ENCODE data around the gene ATP9B.

ATP9B gene

GRCh38 chr18:79384834-79385233, 315.6 kb downstream of the ATP9B start:
- Histone ChIP-seq H3K4me3 (ENCODE audit: insufficient read depth, low read depth, low read length, poor library complexity, severe bottlenecking) (no peak overlapping the region), H3K36me3 (ENCODE audit: control insufficient read depth, insufficient read depth, low read length) (no peaks in the 10 kb centered on the region), H3K27me3 (replicated peaks; ENCODE audit: control insufficient read depth, insufficient read depth, low read length, poor library complexity, severe bottlenecking) (no peaks in the 10 kb centered on the region), H3K9me3 (ENCODE audit: control insufficient read depth, low read length) (no peaks in the 10 kb centered on the region), H3K27ac (ENCODE audit: insufficient read depth, low read length, poor library complexity, severe bottlenecking) (no peak overlapping the region), H3K4me1 (ENCODE audit: control insufficient read depth, insufficient read depth, low read length, poor library complexity, severe bottlenecking) (no peaks in the 10 kb centered on the region)
- no peak for DNase-seq

- Histone ChIP-seq H3K9me3 (ENCODE audit: control insufficient read depth, low read length) (no peaks in the 10 kb centered on the region), H3K27ac (ENCODE audit: insufficient read depth, low read length, poor library complexity, severe bottlenecking) (no peak overlapping the region), H3K36me3 (ENCODE audit: control insufficient read depth, insufficient read depth, low read length) (no peaks in the 10 kb centered on the region), H3K27me3 (replicated peaks; ENCODE audit: control insufficient read depth, insufficient read depth, low read length, poor library complexity, severe bottlenecking) (no peaks in the 10 kb centered on the region), H3K4me1 (ENCODE audit: control insufficient read depth, insufficient read depth, low read length, poor library complexity, severe bottlenecking) (no peaks in the 10 kb centered on the region), H3K4me3 (ENCODE audit: insufficient read depth, low read depth, low read length, poor library complexity, severe bottlenecking) (no peak overlapping the region)
- no peak for DNase-seq
Measured at GRCh38 chr18:79385326-79385707, 316.1 kb downstream of the ATP9B start.

DNA sequence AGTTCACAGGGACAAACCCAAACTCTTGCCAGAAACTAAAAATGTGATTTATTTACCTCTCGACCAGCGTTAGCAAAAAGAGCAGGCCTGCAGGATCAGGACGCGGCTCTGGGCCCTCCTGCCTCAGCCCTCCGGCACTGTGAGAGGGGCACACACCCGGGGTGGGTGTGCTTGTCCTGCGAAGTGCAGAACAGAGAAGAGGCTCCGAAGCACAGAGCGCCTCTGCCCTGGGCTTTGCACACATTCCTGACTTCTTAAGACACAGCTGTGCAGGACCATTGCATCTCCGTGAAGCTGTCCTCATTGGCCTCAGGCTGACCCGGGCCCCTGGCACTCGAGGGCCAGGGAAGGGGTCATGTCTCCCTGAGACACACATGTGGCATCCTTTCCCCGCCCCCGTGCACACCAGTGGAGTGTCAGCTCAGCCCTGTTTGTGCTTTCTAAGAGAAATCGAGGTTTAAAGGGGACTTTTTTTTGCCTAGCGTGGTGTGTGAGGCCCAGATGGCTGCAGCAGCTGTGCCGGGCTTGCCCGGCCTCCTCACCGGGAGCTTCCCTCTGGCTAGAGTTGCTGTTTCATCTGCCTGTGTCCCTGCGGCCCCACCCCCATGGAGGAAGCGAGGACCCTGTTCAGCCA, 316.6 kb downstream of the ATP9B start:
- no peak for DNase-seq
- Histone ChIP-seq H3K36me3 (ENCODE audit: control insufficient read depth, insufficient read depth, low read length) (no peaks in the 10 kb centered on the region), H3K9me3 (ENCODE audit: control insufficient read depth, low read length) (no peaks in the 10 kb centered on the region), H3K27ac (ENCODE audit: insufficient read depth, low read length, poor library complexity, severe bottlenecking) (no peak overlapping the region), H3K27me3 (replicated peaks; ENCODE audit: control insufficient read depth, insufficient read depth, low read length, poor library complexity, severe bottlenecking) (no peaks in the 10 kb centered on the region), H3K4me1 (ENCODE audit: control insufficient read depth, insufficient read depth, low read length, poor library complexity, severe bottlenecking) (no peaks in the 10 kb centered on the region), H3K4me3 (ENCODE audit: insufficient read depth, low read depth, low read length, poor library complexity, severe bottlenecking) (no peak overlapping the region)

GRCh38 chr18:79386547-79386946, 317.4 kb downstream of the ATP9B start:
- H3K27me3 ChIP-seq (replicated peaks; ENCODE audit: control insufficient read depth, insufficient read depth, low read length, poor library complexity, severe bottlenecking), result no peaks in the 10 kb centered on the region
- no peak for DNase-seq

DNA sequence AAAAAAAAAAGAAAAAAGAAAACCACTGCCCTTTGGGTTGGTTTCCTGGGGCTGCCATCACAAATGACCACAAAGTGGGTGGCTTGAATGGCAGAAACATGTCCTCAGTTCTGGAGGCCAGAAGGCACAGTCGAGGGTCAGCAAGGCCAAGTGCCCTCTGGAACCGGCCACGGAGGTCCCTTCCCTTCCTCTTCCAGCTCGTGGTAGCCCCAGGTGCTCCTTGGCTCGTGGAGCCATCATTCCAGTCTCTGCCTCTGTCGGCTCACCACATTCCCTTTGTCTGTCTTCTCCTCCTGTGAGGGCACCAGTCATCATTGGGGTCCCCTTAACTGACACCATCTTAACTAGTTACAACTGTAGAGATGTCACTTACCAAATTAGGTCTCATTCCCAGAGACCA, 318.0 kb downstream of the ATP9B start:
- no peak for DNase-seq
- Histone ChIP-seq H3K27ac (ENCODE audit: insufficient read depth, low read length, poor library complexity, severe bottlenecking) (no peak overlapping the region), H3K36me3 (ENCODE audit: control insufficient read depth, insufficient read depth, low read length) (no peaks in the 10 kb centered on the region), H3K27me3 (replicated peaks; ENCODE audit: control insufficient read depth, insufficient read depth, low read length, poor library complexity, severe bottlenecking) (no peaks in the 10 kb centered on the region), H3K4me3 (ENCODE audit: insufficient read depth, low read depth, low read length, poor library complexity, severe bottlenecking) (no peak overlapping the region), H3K9me3 (ENCODE audit: control insufficient read depth, low read length) (no peaks in the 10 kb centered on the region), H3K4me1 (ENCODE audit: control insufficient read depth, insufficient read depth, low read length, poor library complexity, severe bottlenecking) (no peaks in the 10 kb centered on the region)

More at GRCh38 chr18:79386547-79386946, 317.4 kb downstream of the ATP9B start:
- Histone ChIP-seq H3K4me1 (ENCODE audit: control insufficient read depth, insufficient read depth, low read length, poor library complexity, severe bottlenecking) (no peaks in the 10 kb centered on the region), H3K36me3 (ENCODE audit: control insufficient read depth, insufficient read depth, low read length) (no peaks in the 10 kb centered on the region), H3K27ac (ENCODE audit: insufficient read depth, low read length, poor library complexity, severe bottlenecking) (no peak overlapping the region), H3K4me3 (ENCODE audit: insufficient read depth, low read depth, low read length, poor library complexity, severe bottlenecking) (no peak overlapping the region), H3K9me3 (ENCODE audit: control insufficient read depth, low read length) (no peaks in the 10 kb centered on the region)

DNA sequence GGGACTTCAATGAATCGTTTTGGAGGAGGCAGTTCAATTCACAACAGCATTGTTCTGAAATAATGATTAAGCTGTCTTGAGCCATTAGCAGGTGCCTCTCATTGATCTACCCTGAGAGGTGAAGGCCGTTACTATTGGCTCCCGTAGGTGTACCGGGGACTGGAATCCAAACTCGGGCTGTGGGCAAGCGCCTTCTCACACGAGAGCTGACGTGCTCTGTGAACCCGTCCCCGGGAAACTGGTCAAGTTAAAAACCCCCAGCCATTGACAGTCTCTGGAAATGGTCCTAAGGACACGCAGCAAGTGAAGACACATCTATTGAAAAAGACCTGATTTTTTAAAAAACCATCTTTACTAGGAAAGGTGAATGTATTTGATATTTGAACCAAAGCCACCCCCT, 318.4 kb downstream of the ATP9B start:
- Histone ChIP-seq H3K4me3 (ENCODE audit: insufficient read depth, low read depth, low read length, poor library complexity, severe bottlenecking) (no peak overlapping the region), H3K4me1 (ENCODE audit: control insufficient read depth, insufficient read depth, low read length, poor library complexity, severe bottlenecking) (no peaks in the 10 kb centered on the region), H3K27me3 (replicated peaks; ENCODE audit: control insufficient read depth, insufficient read depth, low read length, poor library complexity, severe bottlenecking) (no peaks in the 10 kb centered on the region), H3K36me3 (ENCODE audit: control insufficient read depth, insufficient read depth, low read length) (no peaks in the 10 kb centered on the region), H3K27ac (ENCODE audit: insufficient read depth, low read length, poor library complexity, severe bottlenecking) (no peak overlapping the region), H3K9me3 (ENCODE audit: control insufficient read depth, low read length) (no peaks in the 10 kb centered on the region)
- DNase-seq, result no peak

- no peak for DNase-seq
Measured at GRCh38 chr18:79388043-79388442, 318.8 kb downstream of the ATP9B start.

DNA sequence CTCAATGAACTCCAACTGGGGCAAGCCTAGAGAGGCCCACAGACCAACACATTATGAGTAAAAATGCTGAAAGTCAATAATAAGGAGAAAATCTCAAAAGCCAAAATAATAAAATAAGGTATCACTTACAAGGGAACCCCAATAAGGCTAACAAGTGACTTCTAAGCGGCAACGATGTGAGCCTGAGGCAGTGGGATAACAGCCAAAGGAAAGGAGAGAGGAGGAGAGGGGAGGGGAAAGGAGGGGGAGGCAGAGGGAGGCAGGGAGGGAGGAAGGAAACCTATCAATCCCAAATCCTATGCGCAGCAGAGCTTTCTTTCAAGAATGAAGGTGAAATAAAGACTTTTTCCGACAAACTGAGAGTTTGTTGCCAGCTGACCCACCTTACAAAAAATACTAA, 320.5 kb downstream of the ATP9B start:
- Histone ChIP-seq H3K27me3 (replicated peaks; ENCODE audit: control insufficient read depth, insufficient read depth, low read length, poor library complexity, severe bottlenecking) (no peaks in the 10 kb centered on the region), H3K36me3 (ENCODE audit: control insufficient read depth, insufficient read depth, low read length) (no peaks in the 10 kb centered on the region), H3K27ac (ENCODE audit: insufficient read depth, low read length, poor library complexity, severe bottlenecking) (no peak overlapping the region), H3K9me3 (ENCODE audit: control insufficient read depth, low read length) (no peaks in the 10 kb centered on the region), H3K4me1 (ENCODE audit: control insufficient read depth, insufficient read depth, low read length, poor library complexity, severe bottlenecking) (peaks cover 16% of the 10 kb centered on the region), H3K4me3 (ENCODE audit: insufficient read depth, low read depth, low read length, poor library complexity, severe bottlenecking) (no peak overlapping the region)
- no peak for DNase-seq

More at GRCh38 chr18:79388043-79388442, 318.8 kb downstream of the ATP9B start:
- no peaks in the 10 kb centered on the region for H3K36me3 ChIP-seq (ENCODE audit: control insufficient read depth, insufficient read depth, low read length)
- no peaks in the 10 kb centered on the region for H3K27me3 ChIP-seq (replicated peaks; ENCODE audit: control insufficient read depth, insufficient read depth, low read length, poor library complexity, severe bottlenecking)
- H3K4me3 ChIP-seq (ENCODE audit: insufficient read depth, low read depth, low read length, poor library complexity, severe bottlenecking), result no peak overlapping the region
- no peak overlapping the region for H3K27ac ChIP-seq (ENCODE audit: insufficient read depth, low read length, poor library complexity, severe bottlenecking)
- H3K9me3 ChIP-seq (ENCODE audit: control insufficient read depth, low read length), result no peaks in the 10 kb centered on the region
- H3K4me1 ChIP-seq (ENCODE audit: control insufficient read depth, insufficient read depth, low read length, poor library complexity, severe bottlenecking), result peaks cover 3% of the 10 kb centered on the region

DNA sequence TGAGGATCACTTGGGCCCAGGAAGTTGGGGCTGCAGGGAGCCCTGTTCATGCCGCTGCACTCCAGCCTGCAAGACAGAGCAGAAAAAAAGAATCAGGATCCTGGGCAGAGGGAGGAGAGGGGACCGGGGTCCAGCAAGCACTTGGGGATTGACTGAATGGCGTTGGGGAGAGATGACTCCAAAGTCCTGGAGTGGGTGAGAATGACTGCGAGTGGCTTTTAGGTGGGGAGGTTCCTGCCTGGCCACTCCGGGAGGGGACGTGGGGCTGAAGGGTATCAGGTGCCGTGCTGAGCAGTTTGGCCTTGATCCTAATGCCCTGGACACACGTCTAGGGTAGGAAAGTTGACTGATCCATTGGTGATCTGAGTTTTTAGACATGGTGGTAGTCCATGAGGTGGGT, 323.0 kb downstream of the ATP9B start:
- H3K27me3 ChIP-seq (replicated peaks; ENCODE audit: control insufficient read depth, insufficient read depth, low read length, poor library complexity, severe bottlenecking), result no peaks in the 10 kb centered on the region

DNA sequence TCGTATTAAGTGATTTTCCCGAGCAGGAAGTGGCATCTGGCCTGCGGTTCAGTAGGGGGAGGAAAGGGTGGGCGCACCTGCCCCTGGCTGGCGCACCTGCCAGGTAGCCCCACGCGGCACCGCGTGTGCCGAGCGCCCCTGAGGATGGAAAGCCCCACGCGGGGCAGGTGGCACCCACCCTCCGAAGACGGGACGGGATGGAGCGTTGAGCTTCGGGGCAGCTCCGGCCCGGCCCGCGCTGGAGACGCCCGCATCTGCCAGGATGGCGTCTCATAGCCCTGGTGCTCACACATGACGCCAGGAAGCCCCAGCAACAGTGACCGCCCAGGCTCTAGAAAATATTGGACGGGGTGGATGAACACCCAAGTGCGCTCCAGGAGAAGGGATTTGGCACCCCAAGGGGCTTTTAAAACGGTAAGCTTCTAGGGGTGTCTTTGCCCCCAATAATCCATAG, 324.0 kb downstream of the ATP9B start:
- Histone ChIP-seq H3K4me1 (ENCODE audit: control insufficient read depth, insufficient read depth, low read length, poor library complexity, severe bottlenecking) (peaks cover 26% of the 10 kb centered on the region), H3K27me3 (replicated peaks; ENCODE audit: control insufficient read depth, insufficient read depth, low read length, poor library complexity, severe bottlenecking) (no peaks in the 10 kb centered on the region), H3K9me3 (ENCODE audit: control insufficient read depth, low read length) (no peaks in the 10 kb centered on the region), H3K4me3 (ENCODE audit: insufficient read depth, low read depth, low read length, poor library complexity, severe bottlenecking) (peak overlapping the region; percentile 73), H3K36me3 (ENCODE audit: control insufficient read depth, insufficient read depth, low read length) (no peaks in the 10 kb centered on the region), H3K27ac (ENCODE audit: insufficient read depth, low read length, poor library complexity, severe bottlenecking) (peak overlapping the region; percentile 54)
- DNase-seq, result no peak

More for the DNA sequence above, 323.0 kb downstream of the ATP9B start:
- H3K9me3 ChIP-seq (ENCODE audit: control insufficient read depth, low read length), result no peaks in the 10 kb centered on the region
- no peak overlapping the region for H3K4me3 ChIP-seq (ENCODE audit: insufficient read depth, low read depth, low read length, poor library complexity, severe bottlenecking)
- H3K4me1 ChIP-seq (ENCODE audit: control insufficient read depth, insufficient read depth, low read length, poor library complexity, severe bottlenecking), result peaks cover 26% of the 10 kb centered on the region
- no peak overlapping the region for H3K27ac ChIP-seq (ENCODE audit: insufficient read depth, low read length, poor library complexity, severe bottlenecking)
- H3K36me3 ChIP-seq (ENCODE audit: control insufficient read depth, insufficient read depth, low read length), result no peaks in the 10 kb centered on the region
- DNase-seq, result no peak
